Stimulated activated CD8-positive, alpha-beta memory T cell treated with anti-CD3 and anti-CD28 coated beads, Interleukin-2, amount 100 ng/mL, for 1 hour (primary cell): ENCODE data around the gene KLHL6.
"Not testable (repeated sequence)": the region's sequence is repeated elsewhere in the genome, so short reads cannot be mapped to it uniquely, and the experiment has no call there.

Source experiments
- DNase-seq, 2 donors: peaks; one replicate each; pipeline ENCODE4 v3.0.0-alpha.2; 2020; ENCODE audit warnings: low read depth in 2 of 2

KLHL6 gene

GRCh38 chr3:183446838-183447205 lies 108.7 kb downstream of the KLHL6 start:
- DNase-seq, result no peak

- DNase-seq, result no peak
Observed at GRCh38 chr3:183444748-183445147, 110.8 kb downstream of the KLHL6 start.

- no peak for DNase-seq
Observed at GRCh38 chr3:183443395-183444385, 111.8 kb downstream of the KLHL6 start.

DNA sequence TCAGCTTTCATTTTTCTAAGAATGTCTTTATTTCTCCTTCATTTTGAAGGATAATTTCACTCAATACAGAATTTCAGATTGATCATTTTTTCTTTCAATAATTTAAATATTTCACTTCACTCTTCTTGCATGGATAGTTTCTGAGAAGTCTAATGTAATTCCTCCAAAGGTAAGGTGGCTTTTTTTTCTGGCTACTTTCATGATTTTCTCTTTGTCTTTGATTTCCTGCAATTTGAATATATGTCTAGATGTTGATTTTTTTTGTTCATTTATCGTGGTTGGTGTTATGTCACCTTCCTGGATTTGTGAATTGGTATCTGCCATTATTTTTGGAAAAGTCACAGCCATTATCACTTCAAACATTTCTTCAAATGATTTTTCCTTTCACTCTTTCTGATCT lies 112.5 kb downstream of the KLHL6 start:
- no peak for DNase-seq

DNA sequence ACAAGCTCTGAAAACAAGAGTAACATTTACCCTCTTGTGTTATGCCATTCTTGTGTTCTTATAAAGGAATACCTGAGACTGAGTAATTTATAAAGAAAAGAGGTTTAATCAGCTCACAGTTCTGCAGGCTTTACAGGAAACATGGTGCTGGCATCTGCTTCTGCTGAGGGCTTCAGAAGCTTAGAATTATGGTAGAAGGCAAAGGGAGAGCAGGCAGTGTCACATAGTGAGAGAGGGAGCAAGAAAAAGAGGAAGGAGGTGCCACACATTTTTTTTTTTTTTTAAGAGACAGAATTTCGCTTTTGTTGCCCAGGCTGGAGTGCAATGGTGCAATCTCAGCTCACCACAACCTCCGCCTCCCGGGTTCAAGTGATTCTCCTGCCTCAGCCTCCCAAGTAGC lies 115.0 kb downstream of the KLHL6 start:
- not testable (repeated sequence) for DNase-seq

DNA sequence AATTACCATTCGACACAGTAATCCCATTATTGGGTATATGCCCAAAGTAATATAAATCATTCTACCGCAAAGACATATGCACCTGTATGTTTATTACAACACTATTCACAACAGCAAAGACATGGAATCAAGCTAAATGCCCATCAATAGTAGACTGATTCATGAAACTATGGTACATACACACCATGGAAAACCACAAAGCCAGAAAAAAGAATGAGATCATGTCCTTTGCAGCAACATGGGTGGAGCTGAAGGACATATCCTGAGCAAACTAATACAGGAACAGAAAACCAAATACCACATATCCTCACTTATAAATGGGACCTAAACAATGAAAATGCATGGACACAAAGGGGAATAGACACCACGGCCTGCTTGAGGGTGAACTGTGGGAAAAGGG lies 116.0 kb downstream of the KLHL6 start:
- no peak for DNase-seq

- no peak for DNase-seq
Observed at GRCh38 chr3:183438735-183439134, 116.8 kb downstream of the KLHL6 start.

DNA sequence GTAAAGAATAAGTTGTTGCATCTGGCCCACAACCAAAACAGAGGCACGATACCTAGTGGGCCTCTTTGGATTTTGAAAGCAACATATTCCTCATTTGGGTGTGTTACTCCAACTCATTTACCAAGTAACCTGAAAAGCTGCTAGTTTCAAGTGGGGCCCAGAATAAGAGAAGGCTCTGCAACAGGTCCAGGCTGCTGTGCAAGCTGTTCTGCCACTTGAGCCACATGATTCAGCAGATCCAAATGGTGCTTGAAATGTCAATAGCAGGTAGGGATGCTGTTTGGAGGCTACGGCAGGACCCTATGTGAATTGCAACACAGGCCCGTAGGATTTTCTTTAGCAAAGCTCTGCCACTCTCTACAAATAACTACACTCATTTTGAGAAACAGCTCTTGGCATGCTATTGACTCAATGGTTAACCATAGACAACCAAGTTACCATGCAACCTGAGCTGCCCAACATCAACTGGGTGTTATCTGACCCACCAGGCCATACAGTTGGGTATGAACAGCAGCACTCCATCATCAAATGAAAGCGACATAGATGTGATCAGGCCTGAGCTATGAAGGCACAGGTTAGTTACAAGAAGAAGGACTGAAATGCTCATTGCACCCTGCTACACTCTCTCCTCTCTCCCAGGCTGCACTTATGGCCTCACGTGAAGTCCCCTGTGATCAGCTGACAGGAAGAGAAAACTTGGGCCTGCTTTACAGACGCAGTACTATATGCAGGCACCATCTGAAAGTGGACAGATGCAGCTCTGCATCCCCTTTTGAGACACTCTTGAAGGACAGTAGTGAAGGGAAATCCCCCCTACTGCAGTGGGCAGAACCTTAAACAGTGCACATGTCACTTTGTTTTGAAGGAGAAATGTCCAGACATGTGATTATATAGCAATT lies 117.6 kb downstream of the KLHL6 start:
- no peak for DNase-seq
